HepG2 (cell line): Measurements from ENCODE around the gene STK31. TPM values are rescaled to one million over a fixed set of nuclear protein-coding genes. Genes with fewer than 3 reads are reported as not detected.
A peak's percentile ranks its signal among the peaks of the same experiment; 100 is the strongest.

Experiments
- ATAC-seq: fragments of 200-7000 bp; cut with Tn5 transposase; 3 replicates; pipeline ENCODE4 v1.9.1; 2020; ENCODE audit warnings: mild to moderate bottlenecking, moderate library complexity
- Bru-seq: library from RNA; stranded (reverse); fragments of 400-500 nt; gene quantifications from one replicate; lab custom pipeline; 2021; lab: Mats Ljungman, UMichigan
- BruChase-seq, 2 experiments: library from RNA; stranded (reverse); fragments of 400-500 nt; gene quantifications; one replicate each; lab custom pipeline; 2021; lab: Mats Ljungman, UMichigan
- BruUV-seq: library from RNA; stranded (reverse); fragments of 400-500 nt; replicated peaks from 2 replicates; lab custom pipeline; 2021; lab: Mats Ljungman, UMichigan
- CTCF ChIA-PET: fragments of 300-600 bp; formaldehyde crosslinking; extraction: SDS; loops from one replicate; lab custom pipeline; 2021; ENCODE audit warnings: low total read pairs, inconsistent platforms, low intra/inter-chr PET ratio; lab: Yijun Ruan, JAX
- POLR2A ChIA-PET: fragments of 350-600 bp; sonication (Branson Sonifier 250); formaldehyde crosslinking; loops from one replicate; lab custom pipeline; 2020; ENCODE audit warnings: antibody characterized with exemption, inconsistent platforms; lab: Yijun Ruan, JAX
- DNase-seq: peaks from one replicate; pipeline ENCODE4 v3.0.0-alpha.2; 2015; ENCODE audit warnings: low spot score
- FAIRE-seq: peaks from 3 replicates; lab custom pipeline; 2011; peaks lifted over from hg19 to GRCh38; lab: Jason Lieb, UNC
- H2AFZ ChIP-seq: one replicate; pipeline ENCODE4 v1.6.1; 2011; ENCODE audit warnings: low read length, inconsistent platforms
- H3K27ac ChIP-seq: fragments of 300-600 bp; 3 replicates; pipeline ENCODE4 v1.8.0; 2011; ENCODE audit warnings: mixed run types, mild to moderate bottlenecking, mixed read lengths, low read length, inconsistent platforms; ENCODE audit not compliant: insufficient read depth; ENCODE audit errors: extremely low read length
- H3K27me3 ChIP-seq, 2 experiments: fragments of 200-600 bp in 1 of 2; 2 replicates in 1 of 2; 3 replicates in 1 of 2; pipeline versions ENCODE4 v1.6.0 to v1.8.0; 2011; ENCODE audit warnings: low read length in 2 of 2, mild to moderate bottlenecking in 2 of 2, moderate library complexity in 2 of 2, inconsistent platforms in 1 of 2; ENCODE audit not compliant: insufficient read depth in 2 of 2, control insufficient read depth in 1 of 2
- H3K36me3 ChIP-seq, 2 experiments: fragments of 200-600 bp in 1 of 2; replicated peaks in 1 of 2; 2 replicates in 1 of 2; 3 replicates in 1 of 2; pipeline versions ENCODE4 v1.5.1 to v1.8.0; 2011; ENCODE audit warnings: low read length in 2 of 2, inconsistent platforms in 1 of 2; ENCODE audit not compliant: insufficient read depth in 2 of 2, control insufficient read depth in 1 of 2
- H3K4me1 ChIP-seq: 2 replicates; pipeline ENCODE4 v1.5.1; 2012; ENCODE audit warnings: low read length, inconsistent platforms; ENCODE audit not compliant: insufficient read depth
- H3K4me2 ChIP-seq: 2 replicates; pipeline ENCODE4 v1.6.0; 2011; ENCODE audit warnings: low read depth, low read length, inconsistent platforms
- H3K4me3 ChIP-seq, 3 experiments: fragments of 200-600 bp in 1 of 3; sonication (generic), shearing (Covaris generic) in 1 of 3; replicated peaks in 1 of 3; 2 replicates each; pipeline ENCODE4 v1.5.1; 2011 to 2016; ENCODE audit warnings: low read length in 3 of 3, inconsistent platforms in 2 of 3, low read depth in 2 of 3, mild to moderate bottlenecking in 2 of 3, control low read depth in 1 of 3, mixed read lengths in 1 of 3; ENCODE audit not compliant: insufficient read depth in 1 of 3
- H3K79me2 ChIP-seq: one replicate; pipeline ENCODE4 v1.6.1; 2011; ENCODE audit warnings: low read length, inconsistent platforms; ENCODE audit not compliant: insufficient read depth
- H3K9ac ChIP-seq: 2 replicates; pipeline ENCODE4 v1.6.0; 2011; ENCODE audit warnings: mild to moderate bottlenecking, low read depth, low read length, inconsistent platforms; ENCODE audit not compliant: insufficient read depth
- H3K9me3 ChIP-seq: 2 replicates; pipeline ENCODE4 v1.5.1; 2012; ENCODE audit warnings: mild to moderate bottlenecking, low read length
- H4K20me1 ChIP-seq: 2 replicates; pipeline ENCODE4 v1.6.0; 2011; ENCODE audit warnings: inconsistent platforms, mild to moderate bottlenecking, low read length, moderate library complexity; ENCODE audit not compliant: insufficient read depth
- CAMTA2 ChIP-seq: sonication (generic); formaldehyde crosslinking; IDR thresholded peaks from 2 replicates; pipeline ENCODE4 v1.4.0; 2020; ENCODE audit warnings: mild to moderate bottlenecking, missing genetic modification reagents, borderline replicate concordance
- CREB1 ChIP-seq, 2 experiments: fragments of 450-650 bp in 1 of 2; IDR thresholded peaks; 2 replicates each; pipeline ENCODE4 v1.6.1; 2016 to 2017; ENCODE audit warnings: control low read depth in 1 of 2, mild to moderate bottlenecking in 1 of 2, missing compliant biosample characterization in 1 of 2, missing genetic modification characterization in 1 of 2
- DPF2 ChIP-seq: sonication (generic); formaldehyde crosslinking; IDR thresholded peaks from 2 replicates; pipeline ENCODE4 v1.4.0; 2020; ENCODE audit warnings: mild to moderate bottlenecking, low read depth, missing genetic modification reagents, borderline replicate concordance
- MEF2D ChIP-seq: sonication (generic); formaldehyde crosslinking; IDR thresholded peaks from 2 replicates; pipeline ENCODE4 v1.5.1; 2020; ENCODE audit warnings: mild to moderate bottlenecking, missing genetic modification reagents
- MXD4 ChIP-seq: IDR thresholded peaks from 2 replicates; pipeline ENCODE4 v1.6.1; 2016; ENCODE audit warnings: mild to moderate bottlenecking, missing biosample characterization, missing genetic modification reagents
- NCOA2 ChIP-seq: sonication (generic); formaldehyde crosslinking; IDR thresholded peaks from 2 replicates; pipeline ENCODE4 v1.8.0; 2022; ENCODE audit warnings: inconsistent platforms
- POGZ ChIP-seq: sonication (generic); formaldehyde crosslinking; IDR thresholded peaks from 2 replicates; pipeline ENCODE4 v1.4.0; 2020; ENCODE audit warnings: mild to moderate bottlenecking, missing genetic modification reagents
- RBM39 ChIP-seq: fragments of 200-400 bp; formaldehyde crosslinking; IDR thresholded peaks from one replicate; pipeline ENCODE4 v1.6.1; 2018; ENCODE audit warnings: antibody characterized with exemption, mild to moderate bottlenecking, low read depth, low read length; ENCODE audit not compliant: poor library complexity, severe bottlenecking
- SOX13 ChIP-seq, 3 experiments: fragments of 450-650 bp in 1 of 3; sonication (generic) in 1 of 3; formaldehyde crosslinking in 1 of 3; IDR thresholded peaks in 2 of 3; conservative IDR thresholded peaks in 1 of 3; 2 replicates each; pipeline versions ENCODE4 v1.5.0 to v1.6.1; 2016 to 2020; ENCODE audit warnings: antibody characterized with exemption in 1 of 3, mild to moderate bottlenecking in 1 of 3, missing compliant biosample characterization in 1 of 3, missing genetic modification reagents in 1 of 3, moderate library complexity in 1 of 3
- ZNF143 ChIP-seq: sonication (generic); formaldehyde crosslinking; IDR thresholded peaks from 2 replicates; pipeline ENCODE4 v1.4.0; 2020; ENCODE audit warnings: missing genetic modification reagents
- ZNF678 ChIP-seq: sonication (generic); formaldehyde crosslinking; IDR thresholded peaks from 2 replicates; pipeline ENCODE4 v1.4.0; 2020; ENCODE audit warnings: mild to moderate bottlenecking, missing genetic modification reagents
- WGBS: methylation state at CpG from one replicate; pipeline ENCODE4 v1.1.6; 2017; ENCODE audit warnings: low lambda C conversion rate; 5-methylcytosine and 5-hydroxymethylcytosine counted together
- in situ Hi-C: cut with HindIII; loops from 2 replicates; pipeline ENCODE4 v1.10.0; 2017; ENCODE audit warnings: low pct_unique_long_range_greater_than_20kb; ENCODE audit not compliant: extremely low pct_ligation_motif_present
- intact Hi-C: fragments of 100-400 bp; cut with micrococcal nuclease; formaldehyde crosslinking; loops from one replicate; pipeline ENCODE4 v1.10.0; 2022; ENCODE audit not compliant: unreplicated experiment
- long read RNA-seq, 2 experiments: library from RNA in 1 of 2; library from polyadenylated mRNA in 1 of 2; stranded (forward) in 1 of 2; unstranded in 1 of 2; transcript quantifications; one replicate each; pipeline ENCODE4 v2.0.0, GENCODE V29; 2019 to 2022
- polyA minus RNA-seq, 3 experiments: library from RNA; depleted of rRNA, polyadenylated mRNA; stranded (reverse); fragments of >200 nt; gene quantifications; 2 replicates each; pipeline ENCODE4 v1.2.3, GENCODE V29; 2011; ENCODE audit warnings: low replicate concordance in 1 of 3
- polyA plus RNA-seq, 8 experiments: library from polyadenylated mRNA; depleted of rRNA in 3 of 8; stranded (reverse) in 7 of 8; unstranded in 1 of 8; fragments of >200 nt; fragmentation: Illumina TruSeq in 4 of 8; extraction: Trizol in 4 of 8; gene quantifications; 2 replicates each; pipeline versions ENCODE4 v1.2.1 to v1.2.3, GENCODE V29; 2011 to 2016; ENCODE audit warnings: low read depth in 4 of 8, missing spikeins in 1 of 8, mixed read lengths in 1 of 8; ENCODE audit not compliant: insufficient read depth in 1 of 8
- total RNA-seq, 5 experiments: library from RNA; depleted of rRNA; stranded (reverse); fragments of >200 nt; fragmentation: Illumina TruSeq; extraction: Trizol; gene quantifications; 2 replicates each; pipeline ENCODE4 v1.2.3, GENCODE V29; 2016; ENCODE audit warnings: low read depth in 1 of 5
- TF ChIP-seq, protein P1 (sequence below): sonication (generic); formaldehyde crosslinking; IDR thresholded peaks from 2 replicates; pipeline ENCODE4 v1.4.0; 2020; ENCODE audit warnings: missing genetic modification reagents

STK31 gene, protein sequence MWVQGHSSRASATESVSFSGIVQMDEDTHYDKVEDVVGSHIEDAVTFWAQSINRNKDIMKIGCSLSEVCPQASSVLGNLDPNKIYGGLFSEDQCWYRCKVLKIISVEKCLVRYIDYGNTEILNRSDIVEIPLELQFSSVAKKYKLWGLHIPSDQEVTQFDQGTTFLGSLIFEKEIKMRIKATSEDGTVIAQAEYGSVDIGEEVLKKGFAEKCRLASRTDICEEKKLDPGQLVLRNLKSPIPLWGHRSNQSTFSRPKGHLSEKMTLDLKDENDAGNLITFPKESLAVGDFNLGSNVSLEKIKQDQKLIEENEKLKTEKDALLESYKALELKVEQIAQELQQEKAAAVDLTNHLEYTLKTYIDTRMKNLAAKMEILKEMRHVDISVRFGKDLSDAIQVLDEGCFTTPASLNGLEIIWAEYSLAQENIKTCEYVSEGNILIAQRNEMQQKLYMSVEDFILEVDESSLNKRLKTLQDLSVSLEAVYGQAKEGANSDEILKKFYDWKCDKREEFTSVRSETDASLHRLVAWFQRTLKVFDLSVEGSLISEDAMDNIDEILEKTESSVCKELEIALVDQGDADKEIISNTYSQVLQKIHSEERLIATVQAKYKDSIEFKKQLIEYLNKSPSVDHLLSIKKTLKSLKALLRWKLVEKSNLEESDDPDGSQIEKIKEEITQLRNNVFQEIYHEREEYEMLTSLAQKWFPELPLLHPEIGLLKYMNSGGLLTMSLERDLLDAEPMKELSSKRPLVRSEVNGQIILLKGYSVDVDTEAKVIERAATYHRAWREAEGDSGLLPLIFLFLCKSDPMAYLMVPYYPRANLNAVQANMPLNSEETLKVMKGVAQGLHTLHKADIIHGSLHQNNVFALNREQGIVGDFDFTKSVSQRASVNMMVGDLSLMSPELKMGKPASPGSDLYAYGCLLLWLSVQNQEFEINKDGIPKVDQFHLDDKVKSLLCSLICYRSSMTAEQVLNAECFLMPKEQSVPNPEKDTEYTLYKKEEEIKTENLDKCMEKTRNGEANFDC
- total RNA-seq (2016; rRNA removed; fragmentation: Illumina TruSeq; extraction: Trizol) (not detected in 2 replicates), polyA plus RNA-seq (2011; rRNA removed) (not detected in 2 replicates), polyA minus RNA-seq (2011; rRNA and poly(A)+ RNA removed; ENCODE audit: low replicate concordance) (not detected in 2 replicates), Bru-seq, nascent RNA (percentile 4 among the genes with signal in this experiment), BruChase-seq, experiment 1, labeled RNA remaining after a 6-hour chase (percentile 2 among the genes with signal in this experiment), BruChase-seq, experiment 2, labeled RNA remaining after a 2-hour chase (percentile 7 among the genes with signal in this experiment)
- not detected in 2 replicates for total RNA-seq (2016; cell fraction: cytosol; rRNA removed; fragmentation: Illumina TruSeq; extraction: Trizol; ENCODE audit: low read depth)
- not detected in 2 replicates for total RNA-seq (2016; cell fraction: insoluble cytoplasmic fraction; rRNA removed; fragmentation: Illumina TruSeq; extraction: Trizol)
- not detected in 2 replicates for total RNA-seq (2016; cell fraction: membrane; rRNA removed; fragmentation: Illumina TruSeq; extraction: Trizol)
- total RNA-seq (2016; cell fraction: nucleus; rRNA removed; fragmentation: Illumina TruSeq; extraction: Trizol): not detected in 2 replicates
- polyA plus RNA-seq (2011; cell fraction: cytosol; rRNA removed): not detected in 2 replicates
- polyA plus RNA-seq (2011; cell fraction: nucleus; rRNA removed): not detected in 2 replicates
- 0.05 TPM in 1 of 2 replicates, not detected in the other for polyA plus RNA-seq (2012)
- polyA plus RNA-seq (2016; cell fraction: cytosol; fragmentation: Illumina TruSeq; extraction: Trizol; ENCODE audit: low read depth): not detected in 2 replicates
- not detected in 2 replicates for polyA plus RNA-seq (2016; cell fraction: insoluble cytoplasmic fraction; fragmentation: Illumina TruSeq; extraction: Trizol; ENCODE audit: low read depth)
- polyA plus RNA-seq (2016; cell fraction: membrane; fragmentation: Illumina TruSeq; extraction: Trizol; ENCODE audit: low read depth): not detected in 2 replicates
- polyA plus RNA-seq (2016; cell fraction: nucleus; fragmentation: Illumina TruSeq; extraction: Trizol; ENCODE audit: insufficient read depth, low read depth): not detected in 2 replicates
- not detected in 2 replicates for polyA minus RNA-seq (2011; cell fraction: cytosol; rRNA and poly(A)+ RNA removed)
- not detected in 2 replicates for polyA minus RNA-seq (2011; cell fraction: nucleus; rRNA and poly(A)+ RNA removed)
- long read RNA-seq, experiment 1: 0 reads
- long read RNA-seq, experiment 2: 0 reads

- Histone ChIP-seq H4K20me1 (no peaks in the 10 kb centered on the region), H3K9ac (no peak within 1 kb of the TSS), H3K4me3 (no peak within 1 kb of the TSS), H3K9me3 (peaks cover 13% of the 10 kb centered on the region; the same call in 1 of the 2 replicates), H2AFZ (no peak within 1 kb of the TSS), H3K27ac (no peak within 1 kb of the TSS), H3K4me1 (peaks cover 14% of the 10 kb centered on the region), H3K4me2 (no peak within 1 kb of the TSS), H3K27me3 (peaks cover 0 to 4% of the 10 kb centered on the region in 2 experiments; a peak in 3 of 5 replicates), H3K79me2 (no peaks in the 10 kb centered on the region), H3K36me3 (no peaks in the 10 kb centered on the region)
- WGBS: 85% methylated on average over 18 of the region's 33 CpGs
- CTCF ChIA-PET: no interaction called here
- ATAC-seq (no peak), FAIRE-seq (no peak), DNase-seq (no peak)
- POLR2A ChIA-PET: no interaction called here
- intact Hi-C loops (no loop called here), in situ Hi-C loops (loop anchor here (5.0 to 25.0 kb wide), 2 partner anchors 138 to 448 kb away; no protein-coding TSS in a partner anchor)
- BruUV-seq: no TSS peak
- 0 out of 2 replicates have a peak, but pooled peaks have one; percentile 0 for TF ChIP-seq CREB1 (IDR thresholded peaks at IDR 0.05)
- TF ChIP-seq CREB1 (CRISPR knock-in tag; IDR thresholded peaks at IDR 0.05): no peak
- no peak for TF ChIP-seq ZNF678 (CRISPR knock-in tag)
- TF ChIP-seq CAMTA2: no peak
- no peak for TF ChIP-seq SOX13 (IDR thresholded peaks at IDR 0.05)
- no peak for TF ChIP-seq SOX13 (CRISPR knock-in tag; conservative IDR thresholded peaks at IDR 0.05 in 1 of 2, IDR thresholded peaks at IDR 0.05 in 1 of 2)
- no peak for TF ChIP-seq MEF2D (CRISPR knock-in tag)
- TF ChIP-seq RBM39: no peak
- TF ChIP-seq, protein P1, sequence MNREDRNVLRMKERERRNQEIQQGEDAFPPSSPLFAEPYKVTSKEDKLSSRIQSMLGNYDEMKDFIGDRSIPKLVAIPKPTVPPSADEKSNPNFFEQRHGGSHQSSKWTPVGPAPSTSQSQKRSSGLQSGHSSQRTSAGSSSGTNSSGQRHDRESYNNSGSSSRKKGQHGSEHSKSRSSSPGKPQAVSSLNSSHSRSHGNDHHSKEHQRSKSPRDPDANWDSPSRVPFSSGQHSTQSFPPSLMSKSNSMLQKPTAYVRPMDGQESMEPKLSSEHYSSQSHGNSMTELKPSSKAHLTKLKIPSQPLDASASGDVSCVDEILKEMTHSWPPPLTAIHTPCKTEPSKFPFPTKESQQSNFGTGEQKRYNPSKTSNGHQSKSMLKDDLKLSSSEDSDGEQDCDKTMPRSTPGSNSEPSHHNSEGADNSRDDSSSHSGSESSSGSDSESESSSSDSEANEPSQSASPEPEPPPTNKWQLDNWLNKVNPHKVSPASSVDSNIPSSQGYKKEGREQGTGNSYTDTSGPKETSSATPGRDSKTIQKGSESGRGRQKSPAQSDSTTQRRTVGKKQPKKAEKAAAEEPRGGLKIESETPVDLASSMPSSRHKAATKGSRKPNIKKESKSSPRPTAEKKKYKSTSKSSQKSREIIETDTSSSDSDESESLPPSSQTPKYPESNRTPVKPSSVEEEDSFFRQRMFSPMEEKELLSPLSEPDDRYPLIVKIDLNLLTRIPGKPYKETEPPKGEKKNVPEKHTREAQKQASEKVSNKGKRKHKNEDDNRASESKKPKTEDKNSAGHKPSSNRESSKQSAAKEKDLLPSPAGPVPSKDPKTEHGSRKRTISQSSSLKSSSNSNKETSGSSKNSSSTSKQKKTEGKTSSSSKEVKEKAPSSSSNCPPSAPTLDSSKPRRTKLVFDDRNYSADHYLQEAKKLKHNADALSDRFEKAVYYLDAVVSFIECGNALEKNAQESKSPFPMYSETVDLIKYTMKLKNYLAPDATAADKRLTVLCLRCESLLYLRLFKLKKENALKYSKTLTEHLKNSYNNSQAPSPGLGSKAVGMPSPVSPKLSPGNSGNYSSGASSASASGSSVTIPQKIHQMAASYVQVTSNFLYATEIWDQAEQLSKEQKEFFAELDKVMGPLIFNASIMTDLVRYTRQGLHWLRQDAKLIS: no peak
- TF ChIP-seq DPF2 (CRISPR knock-in tag): no peak
- TF ChIP-seq ZNF143 (CRISPR knock-in tag): no peak
- 0 out of 2 replicates have a peak, but pooled peaks have one; percentile 27 for TF ChIP-seq POGZ (CRISPR knock-in tag)
- no peak for TF ChIP-seq MXD4
- no peak for TF ChIP-seq NCOA2
Measured at GRCh38 chr7:23710000-23710399, at the start of gene STK31. STK31 (plus strand) TSS chr7:23710219; CDS start chr7:23710286, 67 bp downstream.
